Spleen (tissue), 11 donors: ENCODE data around the gene MAGEA2. TPM values are rescaled to one million over a fixed set of nuclear protein-coding genes. Genes with fewer than 3 reads are reported as not detected.
"Not testable (repeated sequence)": the region's sequence is repeated elsewhere in the genome, so short reads cannot be mapped to it uniquely, and the experiment has no call there.

ENCODE experiments used
- DNase-seq: peaks from one replicate; pipeline ENCODE4 v3.0.0-alpha.2; 2020
- H3K27ac ChIP-seq, 8 donors: fragments of 200-600 bp; sonication (generic) in 7 of 8; 1 replicate in 4 of 8; 2 replicates in 4 of 8; pipeline versions ENCODE4 v1.5.0 to v1.8.0; 2016 to 2021; ENCODE audit warnings: inconsistent platforms in 4 of 8, mild to moderate bottlenecking in 4 of 8, moderate library complexity in 1 of 8
- H3K27me3 ChIP-seq, 7 donors: fragments of 200-600 bp; sonication (generic) in 6 of 7; replicated peaks in 1 of 7; 1 replicate in 4 of 7; 2 replicates in 3 of 7; pipeline versions ENCODE4 v1.5.0 to v1.8.0; 2016 to 2021; ENCODE audit warnings: inconsistent platforms in 3 of 7, mild to moderate bottlenecking in 1 of 7
- H3K36me3 ChIP-seq, 6 donors: fragments of 200-600 bp; sonication (generic) in 5 of 6; 1 replicate in 4 of 6; 2 replicates in 2 of 6; pipeline versions ENCODE4 v1.5.0 to v1.8.0; 2016 to 2021; ENCODE audit warnings: inconsistent platforms in 2 of 6
- H3K4me1 ChIP-seq, 6 donors: fragments of 200-600 bp; sonication (generic) in 5 of 6; 1 replicate in 3 of 6; 2 replicates in 3 of 6; pipeline versions ENCODE4 v1.5.0 to v1.8.0; 2016 to 2021; ENCODE audit warnings: inconsistent platforms in 3 of 6
- H3K4me3 ChIP-seq, 8 donors: fragments of 200-600 bp; sonication (generic) in 7 of 8; 1 replicate in 4 of 8; 2 replicates in 4 of 8; pipeline versions ENCODE4 v1.5.0 to v1.8.0; 2016 to 2021; ENCODE audit warnings: inconsistent platforms in 4 of 8, mild to moderate bottlenecking in 4 of 8, moderate library complexity in 2 of 8
- H3K9me3 ChIP-seq, 8 donors: fragments of 200-600 bp; sonication (generic) in 7 of 8; 1 replicate in 4 of 8; 2 replicates in 4 of 8; pipeline versions ENCODE4 v1.5.0 to v1.8.0; 2016 to 2021; ENCODE audit warnings: inconsistent platforms in 4 of 8
- POLR2A ChIP-seq, 3 donors: fragments of 450-650 bp; IDR thresholded peaks; one replicate each; pipeline ENCODE4 v1.5.1; 2017; ENCODE audit warnings: antibody characterized with exemption in 3 of 3, mild to moderate bottlenecking in 1 of 3
- POLR2AphosphoS5 ChIP-seq, 3 donors: sonication (generic); formaldehyde crosslinking; IDR thresholded peaks; one replicate each; pipeline ENCODE4 v1.5.1; 2017; ENCODE audit warnings: antibody characterized with exemption in 3 of 3
- WGBS, 5 donors: extraction: QIAGEN DNeasy Blood & Tissue Kit in 3 of 5; methylation state at CpG; one replicate each; pipeline versions ENCODE4 v1.1.5 to v1.1.7; 2013 to 2018; 5-methylcytosine and 5-hydroxymethylcytosine counted together
- intact Hi-C: fragments of 100-400 bp; cut with DNase I; formaldehyde crosslinking; loops from one replicate; pipeline ENCODE4 v1.15.0; 2023; ENCODE audit warnings: low total_unique reads
- polyA plus RNA-seq, 3 donors: library from polyadenylated mRNA; stranded (reverse); fragments of 200-250 nt; gene quantifications; one replicate each; pipeline ENCODE4 v1.2.1, GENCODE V29; 2013
- total RNA-seq, 7 donors: library from RNA; depleted of rRNA in 3 of 7; stranded (reverse); fragments of >200 nt in 3 of 7; fragmentation: NEBNext Ultra II Directional in 4 of 7; extraction: Animal tissue kit (Norgen Biotek cat#: 25700) in 4 of 7; gene quantifications; one replicate each; pipeline versions ENCODE4 v1.1.0 to v1.2.1, GENCODE V29; 2016 to 2021
- TF ChIP-seq, protein P1 (sequence below), 11 experiments: fragments of 200-600 bp in 7 of 11; fragments of 450-650 bp in 4 of 11; sonication (generic) in 4 of 11; IDR thresholded peaks in 8 of 11; conservative IDR thresholded peaks in 3 of 11; 1 replicate in 7 of 11; 2 replicates in 4 of 11; pipeline versions ENCODE4 v1.4.0 to v1.8.0; 2016 to 2021; ENCODE audit warnings: antibody characterized with exemption in 11 of 11, inconsistent platforms in 4 of 11, mild to moderate bottlenecking in 1 of 11
- donor health status: healthy with polysubstance abuse.
- donor health status: DM: no; HTN: no; CAD: no; lungs with moderate emphysema.
- donor health status: DM: no; HTN: no; CAD: no.
- donor health status: Bipolar disorder and iron deficiency.
- donor health status: healthy.
- donor health status: DM: no; HTN: no; CAD: no.
- donor health status: DM: yes; HTN: yes; CAD: no.

The MAGEA2 gene
- total and polyA plus RNA-seq, 10 donors: not detected

DNA sequence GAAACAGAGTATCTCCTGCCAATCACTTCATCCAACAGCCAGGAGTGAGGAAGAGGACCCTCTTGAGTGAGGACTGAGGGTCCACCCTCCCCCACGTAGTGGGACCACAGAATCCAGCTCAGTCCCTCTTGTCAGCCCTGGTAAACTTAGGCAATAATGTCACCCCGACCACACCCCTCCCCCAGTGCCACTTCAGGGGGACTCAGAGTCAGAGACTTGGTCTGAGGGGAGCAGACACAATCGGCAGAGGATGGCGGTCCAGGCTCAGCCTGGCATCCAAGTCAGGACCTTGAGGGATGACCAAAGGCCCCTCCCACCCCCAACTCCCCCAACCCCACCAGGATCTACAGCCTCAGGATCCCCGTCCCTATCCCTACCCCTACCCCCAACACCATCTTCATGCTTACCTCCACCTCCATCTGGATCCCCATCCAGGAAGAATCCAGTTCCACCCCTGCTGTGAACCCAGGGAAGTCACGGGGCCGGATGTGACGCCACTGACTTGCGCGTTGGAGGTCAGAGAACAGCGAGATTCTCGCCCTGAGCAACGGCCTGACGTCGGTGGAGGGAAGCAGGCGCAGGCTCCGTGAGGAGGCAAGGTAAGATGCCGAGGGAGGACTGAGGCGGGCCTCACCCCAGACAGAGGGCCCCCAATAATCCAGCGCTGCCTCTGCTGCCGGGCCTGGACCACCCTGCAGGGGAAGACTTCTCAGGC lies 20.2 kb downstream of the MAGEA2 start, which contains the start of the genes CSAG1 and MAGEA12:
Gene CSAG1, minus strand, starts transcription at position 461 of the 715 bp plus-strand sequence. CDS start 1,261 bp downstream, outside the sequence.
Gene MAGEA12, plus strand, starts transcription at position 497 of the 715 bp plus-strand sequence. CDS start 2,405 bp downstream, outside the sequence.
- no peak within 1 kb of the TSS for H3K27ac ChIP-seq
- H3K9me3 ChIP-seq: no peaks in the 10 kb centered on the region
- TF ChIP-seq POLR2A (IDR thresholded peaks at IDR 0.05) (no peak), POLR2AphosphoS5 (IDR thresholded peaks at IDR 0.05) (no peak)
- TF ChIP-seq, protein P1, sequence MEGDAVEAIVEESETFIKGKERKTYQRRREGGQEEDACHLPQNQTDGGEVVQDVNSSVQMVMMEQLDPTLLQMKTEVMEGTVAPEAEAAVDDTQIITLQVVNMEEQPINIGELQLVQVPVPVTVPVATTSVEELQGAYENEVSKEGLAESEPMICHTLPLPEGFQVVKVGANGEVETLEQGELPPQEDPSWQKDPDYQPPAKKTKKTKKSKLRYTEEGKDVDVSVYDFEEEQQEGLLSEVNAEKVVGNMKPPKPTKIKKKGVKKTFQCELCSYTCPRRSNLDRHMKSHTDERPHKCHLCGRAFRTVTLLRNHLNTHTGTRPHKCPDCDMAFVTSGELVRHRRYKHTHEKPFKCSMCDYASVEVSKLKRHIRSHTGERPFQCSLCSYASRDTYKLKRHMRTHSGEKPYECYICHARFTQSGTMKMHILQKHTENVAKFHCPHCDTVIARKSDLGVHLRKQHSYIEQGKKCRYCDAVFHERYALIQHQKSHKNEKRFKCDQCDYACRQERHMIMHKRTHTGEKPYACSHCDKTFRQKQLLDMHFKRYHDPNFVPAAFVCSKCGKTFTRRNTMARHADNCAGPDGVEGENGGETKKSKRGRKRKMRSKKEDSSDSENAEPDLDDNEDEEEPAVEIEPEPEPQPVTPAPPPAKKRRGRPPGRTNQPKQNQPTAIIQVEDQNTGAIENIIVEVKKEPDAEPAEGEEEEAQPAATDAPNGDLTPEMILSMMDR (IDR thresholded peaks at IDR 0.05 in 8 of 11, conservative IDR thresholded peaks at IDR 0.05 in 3 of 11): no peak
- no peaks in the 10 kb centered on the region for H3K36me3 ChIP-seq
- intact Hi-C loops: no loop called here
- peak; percentile 62 for DNase-seq
- no peaks in the 10 kb centered on the region for H3K4me1 ChIP-seq
- H3K4me3 ChIP-seq: no peak within 1 kb of the TSS
- 85 to 96% (median 90%) methylated on average over 5 to 19 of the region's 21 CpGs for WGBS, 5 donors
- H3K27me3 ChIP-seq: no peaks in the 10 kb centered on the region

DNA sequence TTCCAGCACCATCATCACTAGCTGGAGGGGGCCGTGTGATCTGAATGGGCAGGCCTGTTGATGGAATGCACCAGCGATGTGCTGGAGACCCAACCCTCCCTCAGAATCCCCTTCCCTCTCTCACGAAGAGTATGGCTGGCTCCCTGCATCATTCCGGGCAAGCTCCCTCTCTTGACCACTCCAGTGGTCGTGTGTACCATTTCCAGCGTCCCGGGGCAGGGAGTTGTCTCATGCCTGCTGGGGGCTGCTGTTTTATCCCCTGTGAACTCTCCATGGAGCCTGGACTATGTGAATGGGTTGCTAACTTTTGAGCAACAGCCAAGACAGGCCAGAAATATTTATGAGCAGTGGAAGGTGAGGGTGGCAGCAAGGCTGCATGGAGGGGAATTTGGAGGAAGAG lies 28.2 kb downstream of the MAGEA2 start:
- WGBS, 5 donors: 61 to 90% (median 75%) methylated on average over 4 to 7 of the region's 7 CpGs
- Histone ChIP-seq H3K4me1 (no peaks in the 10 kb centered on the region), H3K27me3 (no peaks in the 10 kb centered on the region), H3K9me3 (no peaks in the 10 kb centered on the region), H3K27ac (no peak overlapping the region), H3K4me3 (no peak overlapping the region), H3K36me3 (no peaks in the 10 kb centered on the region)
- intact Hi-C loops: no loop called here
- DNase-seq: peak; percentile 24
- TF ChIP-seq, protein P1 (IDR thresholded peaks at IDR 0.05 in 8 of 11, conservative IDR thresholded peaks at IDR 0.05 in 3 of 11): no peak
- TF ChIP-seq POLR2AphosphoS5 (IDR thresholded peaks at IDR 0.05) (no peak), POLR2A (IDR thresholded peaks at IDR 0.05) (no peak)

DNA sequence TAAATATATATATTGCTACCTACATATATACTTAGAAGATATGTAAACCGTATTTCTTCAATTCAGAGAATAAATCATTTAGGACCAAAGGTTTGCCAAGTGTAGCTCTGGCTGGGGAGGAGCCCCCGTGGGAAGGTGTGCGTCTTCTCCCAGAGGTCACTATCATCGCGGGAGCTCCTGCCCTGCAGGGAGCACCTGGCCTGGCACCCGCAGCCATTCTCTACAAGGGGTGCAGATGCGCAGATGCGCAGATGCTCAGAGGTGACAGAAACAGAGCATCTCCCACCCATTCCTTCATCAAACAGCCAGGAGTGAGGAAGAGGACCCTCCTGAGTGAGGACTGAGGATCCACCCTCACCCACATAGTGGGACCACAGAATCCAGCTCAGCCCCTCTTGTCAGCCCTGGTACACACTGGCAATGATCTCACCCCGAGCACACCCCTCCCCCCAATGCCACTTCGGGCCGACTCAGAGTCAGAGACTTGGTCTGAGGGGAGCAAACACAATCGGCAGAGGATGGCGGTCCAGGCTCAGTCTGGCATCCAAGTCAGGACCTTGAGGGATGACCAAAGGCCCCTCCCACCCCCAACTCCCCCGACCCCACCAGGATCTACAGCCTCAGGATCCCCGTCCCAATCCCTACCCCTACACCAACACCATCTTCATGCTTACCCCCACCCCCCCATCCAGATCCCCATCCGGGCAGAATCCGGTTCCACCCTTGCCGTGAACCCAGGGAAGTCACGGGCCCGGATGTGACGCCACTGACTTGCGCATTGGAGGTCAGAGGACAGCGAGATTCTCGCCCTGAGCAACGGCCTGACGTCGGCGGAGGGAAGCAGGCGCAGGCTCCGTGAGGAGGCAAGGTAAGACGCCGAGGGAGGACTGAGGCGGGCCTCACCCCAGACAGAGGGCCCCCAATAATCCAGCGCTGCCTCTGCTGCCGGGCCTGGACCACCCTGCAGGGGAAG lies 39.5 kb downstream of the MAGEA2 start, which contains the start of gene MAGEA2B:
Gene MAGEA2B, plus strand, starts transcription at position 814 of the 973 bp plus-strand sequence. CDS start 2,479 bp downstream, outside the sequence.
- DNase-seq, H3K9me3 ChIP-seq, intact Hi-C loops: not testable (repeated sequence)

DNA sequence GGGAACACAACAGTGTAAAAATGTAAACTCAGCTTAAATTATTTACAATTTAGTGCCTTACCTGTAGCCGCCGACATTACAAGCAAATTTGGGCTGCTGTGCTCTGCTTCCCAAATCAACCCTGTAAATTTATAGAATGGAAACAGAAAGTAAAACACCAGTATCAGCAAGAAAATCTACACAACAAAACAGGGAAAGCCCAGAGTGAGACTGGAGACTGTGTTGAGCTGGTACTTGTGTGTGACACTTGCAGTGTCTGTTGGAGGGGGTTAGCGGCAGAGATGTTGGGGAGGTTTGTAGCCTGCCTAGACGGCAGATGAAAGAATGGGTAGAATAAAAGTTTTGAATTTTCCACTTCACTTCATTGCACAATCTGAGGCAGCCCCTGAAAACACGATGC lies 40.4 kb downstream of the MAGEA2 start:
- intact Hi-C loops, DNase-seq, H3K9me3 ChIP-seq, H3K27me3 ChIP-seq, H3K36me3 ChIP-seq, H3K4me3 ChIP-seq, H3K4me1 ChIP-seq, H3K27ac ChIP-seq: not testable (repeated sequence)
- WGBS, 5 donors: no CpG with 5 or more reads among the region's 5 CpGs

More for the DNA sequence above, 39.5 kb downstream of the MAGEA2 start, which contains the start of gene MAGEA2B:
- not testable (repeated sequence) for H3K4me1 ChIP-seq, H3K36me3 ChIP-seq, H3K4me3 ChIP-seq, H3K27ac ChIP-seq, H3K27me3 ChIP-seq
- no CpG with 5 or more reads among the region's 35 CpGs for WGBS, 5 donors

DNA sequence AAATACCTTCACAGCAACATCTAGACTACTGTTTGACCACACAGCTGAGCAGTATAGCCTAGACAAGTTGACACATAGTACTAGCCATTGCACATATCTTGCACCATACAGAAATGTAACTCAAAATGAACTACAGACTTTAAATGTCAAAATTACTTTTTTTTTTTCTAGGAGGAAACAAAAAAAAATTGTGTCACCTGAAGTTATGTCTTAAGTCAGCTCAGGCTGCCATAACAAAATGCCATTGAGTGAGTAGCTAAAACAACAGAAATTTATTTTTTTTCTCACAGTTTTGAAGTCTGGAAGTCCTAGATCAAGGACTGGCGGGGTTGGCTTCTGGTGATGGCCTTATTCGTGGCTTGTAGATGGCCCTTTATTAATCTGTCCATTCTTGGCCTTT lies 44.5 kb downstream of the MAGEA2 start, which contains the start of gene CSAG2:
Gene CSAG2, minus strand, starts transcription at position 101 of the 400 bp plus-strand sequence. CDS start 161 bp downstream, outside the sequence.
- intact Hi-C loops, H3K27ac ChIP-seq, H3K4me3 ChIP-seq, H3K9me3 ChIP-seq, H3K36me3 ChIP-seq, H3K4me1 ChIP-seq, H3K27me3 ChIP-seq, DNase-seq: not testable (repeated sequence)
- WGBS, 5 donors: no CpG with 5 or more reads among the region's 2 CpGs

DNA sequence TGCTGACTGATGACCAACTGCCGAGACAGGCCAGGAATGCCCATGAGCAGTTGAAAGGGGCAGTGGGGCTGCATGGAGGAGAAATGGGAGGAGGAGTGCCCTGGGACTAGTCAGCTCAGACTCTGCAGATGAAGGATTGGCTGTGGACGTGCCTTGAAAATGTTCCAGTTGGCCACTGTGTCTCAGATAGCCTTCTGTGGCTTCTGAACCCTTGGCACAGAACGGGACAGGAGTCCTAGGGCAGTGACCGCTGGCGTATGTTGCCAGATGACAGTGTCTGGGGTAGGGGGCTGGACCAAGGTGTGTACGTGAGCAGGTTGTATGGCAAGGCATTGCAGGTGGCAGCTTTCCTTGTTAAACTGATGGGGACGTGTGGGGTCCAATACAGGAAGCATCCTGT lies 47.1 kb downstream of the MAGEA2 start:
- H3K4me1 ChIP-seq, intact Hi-C loops, H3K4me3 ChIP-seq, H3K27me3 ChIP-seq, H3K27ac ChIP-seq, H3K9me3 ChIP-seq, H3K36me3 ChIP-seq, DNase-seq: not testable (repeated sequence)
- 72 to 92% (median 84%) methylated on average over 2 to 4 of the region's 7 CpGs; no CpG with 5 or more reads in 1 of the 5 donors for WGBS, 5 donors

DNA sequence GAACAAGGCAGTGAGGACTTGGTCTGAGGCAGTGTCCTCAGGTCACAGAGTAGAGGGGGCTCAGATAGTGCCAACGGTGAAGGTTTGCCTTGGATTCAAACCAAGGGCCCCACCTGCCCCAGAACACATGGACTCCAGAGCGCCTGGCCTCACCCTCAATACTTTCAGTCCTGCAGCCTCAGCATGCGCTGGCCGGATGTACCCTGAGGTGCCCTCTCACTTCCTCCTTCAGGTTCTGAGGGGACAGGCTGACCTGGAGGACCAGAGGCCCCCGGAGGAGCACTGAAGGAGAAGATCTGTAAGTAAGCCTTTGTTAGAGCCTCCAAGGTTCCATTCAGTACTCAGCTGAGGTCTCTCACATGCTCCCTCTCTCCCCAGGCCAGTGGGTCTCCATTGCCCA lies 53.3 kb downstream of the MAGEA2 start:
- intact Hi-C loops, H3K4me1 ChIP-seq, H3K27ac ChIP-seq, H3K27me3 ChIP-seq, H3K9me3 ChIP-seq, H3K36me3 ChIP-seq, H3K4me3 ChIP-seq: not testable (repeated sequence)
- peak; percentile 71 for DNase-seq
- WGBS, 5 donors: 78 to 91% (median 86%) methylated on average over 1 to 4 of the region's 5 CpGs; no CpG with 5 or more reads in 1 of the 5 donors
